IPS-18c (cell line): Measurements from ENCODE around the gene TCF20.
A peak's percentile ranks its signal among the peaks of the same experiment; 100 is the strongest.

Source experiments
- H3K4me3 ChIP-seq: 2 replicates; pipeline ENCODE4 v1.7.0; 2013; ENCODE audit warnings: low read depth, mild to moderate bottlenecking, low read length, moderate library complexity; ENCODE audit not compliant: insufficient read depth
- H3K9me3 ChIP-seq: one replicate; pipeline ENCODE4 v1.6.1; 2013; ENCODE audit warnings: mild to moderate bottlenecking, low read length, moderate library complexity; ENCODE audit not compliant: control insufficient read depth, insufficient read depth

The TCF20 gene

DNA sequence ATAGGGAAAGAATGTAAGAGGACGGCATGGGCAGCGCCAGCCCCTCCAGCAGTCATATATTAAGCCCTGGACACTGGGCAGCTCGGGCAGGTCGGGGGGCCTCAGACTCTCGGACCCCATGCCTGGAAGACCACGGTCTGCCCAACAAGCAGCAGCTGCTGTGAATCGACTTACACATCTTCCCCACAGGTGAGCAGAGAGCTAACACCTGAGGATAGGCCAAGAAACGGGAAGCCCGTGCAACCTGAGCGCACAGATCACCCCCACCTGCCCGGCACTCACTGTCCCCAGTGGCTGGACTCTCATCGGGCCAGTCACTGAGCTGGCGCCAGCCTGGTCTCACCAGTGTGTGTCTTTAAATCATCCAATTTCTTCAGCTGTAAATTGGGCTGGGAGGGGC is 4.7 kb upstream of the TCF20 start:
- no peak overlapping the region for H3K4me3 ChIP-seq
- H3K9me3 ChIP-seq, result no peaks in the 10 kb centered on the region

DNA sequence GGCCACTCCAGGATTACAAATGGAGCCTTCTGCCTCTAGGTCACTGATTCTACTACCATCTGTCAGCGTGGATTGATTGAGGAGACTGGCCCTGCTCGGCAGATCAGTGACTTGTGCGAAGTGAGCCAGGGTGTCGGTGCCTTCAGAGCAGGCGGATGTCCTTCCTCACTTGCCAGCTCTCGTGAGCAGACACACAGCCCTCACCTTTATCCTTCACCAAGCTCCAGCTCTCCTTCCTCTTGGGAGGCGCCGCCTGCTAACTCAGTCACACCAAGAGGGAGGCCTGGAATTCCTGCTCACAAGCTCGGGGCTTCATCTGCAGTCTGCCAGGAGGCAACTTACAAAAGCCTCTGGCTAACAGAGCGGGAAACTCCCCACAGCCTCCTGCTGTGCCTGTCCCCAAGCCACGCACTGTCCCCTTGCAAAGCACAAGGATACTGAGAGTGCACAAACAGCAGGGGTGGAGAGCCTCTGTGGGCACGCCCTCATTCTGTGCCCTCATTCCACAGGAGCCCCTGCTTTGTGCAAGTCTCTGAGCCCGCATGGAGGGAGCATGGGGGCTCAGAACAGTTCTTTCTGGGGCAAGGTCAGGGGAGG is 3.5 kb upstream of the TCF20 start:
- Histone ChIP-seq H3K4me3 (no peak overlapping the region; the same call in 1 of the 2 replicates), H3K9me3 (no peaks in the 10 kb centered on the region)

- H3K4me3 ChIP-seq, result no peak overlapping the region
- no peaks in the 10 kb centered on the region for H3K9me3 ChIP-seq
These were observed 2.1 kb upstream of the TCF20 start for GRCh38 chr22:42272431-42272999.

GRCh38 chr22:42271906-42272305 is 1.5 kb upstream of the TCF20 start:
- no peak overlapping the region for H3K4me3 ChIP-seq
- no peaks in the 10 kb centered on the region for H3K9me3 ChIP-seq

DNA sequence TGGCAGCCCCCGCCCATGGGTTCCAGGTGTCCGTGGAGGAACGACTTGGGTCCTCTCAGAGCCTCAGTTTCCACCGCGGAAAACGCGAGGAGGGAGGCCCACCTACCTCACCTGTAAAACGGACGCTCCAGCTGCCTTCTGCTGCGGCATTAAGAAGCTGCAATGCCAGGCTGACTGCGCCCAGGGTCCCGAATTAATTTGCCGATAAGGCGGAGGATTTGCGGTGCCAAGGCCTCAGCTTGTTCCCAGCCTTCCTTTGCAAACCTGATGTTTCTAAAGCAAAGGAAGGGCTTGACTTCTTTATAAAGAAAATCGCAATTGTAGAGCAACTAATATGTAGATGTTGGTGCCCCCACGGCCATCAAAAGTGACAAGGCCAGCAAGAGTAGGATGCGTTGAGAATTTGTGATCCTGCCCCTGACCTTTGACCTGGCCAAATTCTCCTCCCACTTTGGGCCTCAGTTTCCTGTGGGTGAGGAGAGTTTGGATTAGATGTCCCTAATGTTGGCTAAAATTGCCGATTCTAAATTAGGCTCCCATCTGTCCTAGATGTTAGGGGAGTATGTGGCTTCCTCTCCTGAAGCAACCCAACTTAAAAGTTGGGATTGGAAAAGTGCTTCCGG is 849 bp upstream of the TCF20 start:
- Histone ChIP-seq H3K9me3 (no peaks in the 10 kb centered on the region), H3K4me3 (peak overlapping the region; percentile 49; the same call in 1 of the 2 replicates)

GRCh38 chr22:42270176-42270509 is 310 bp downstream of the TCF20 start:
- H3K9me3 ChIP-seq, result no peaks in the 10 kb centered on the region
- H3K4me3 ChIP-seq, result peak overlapping the region; percentile 83

DNA sequence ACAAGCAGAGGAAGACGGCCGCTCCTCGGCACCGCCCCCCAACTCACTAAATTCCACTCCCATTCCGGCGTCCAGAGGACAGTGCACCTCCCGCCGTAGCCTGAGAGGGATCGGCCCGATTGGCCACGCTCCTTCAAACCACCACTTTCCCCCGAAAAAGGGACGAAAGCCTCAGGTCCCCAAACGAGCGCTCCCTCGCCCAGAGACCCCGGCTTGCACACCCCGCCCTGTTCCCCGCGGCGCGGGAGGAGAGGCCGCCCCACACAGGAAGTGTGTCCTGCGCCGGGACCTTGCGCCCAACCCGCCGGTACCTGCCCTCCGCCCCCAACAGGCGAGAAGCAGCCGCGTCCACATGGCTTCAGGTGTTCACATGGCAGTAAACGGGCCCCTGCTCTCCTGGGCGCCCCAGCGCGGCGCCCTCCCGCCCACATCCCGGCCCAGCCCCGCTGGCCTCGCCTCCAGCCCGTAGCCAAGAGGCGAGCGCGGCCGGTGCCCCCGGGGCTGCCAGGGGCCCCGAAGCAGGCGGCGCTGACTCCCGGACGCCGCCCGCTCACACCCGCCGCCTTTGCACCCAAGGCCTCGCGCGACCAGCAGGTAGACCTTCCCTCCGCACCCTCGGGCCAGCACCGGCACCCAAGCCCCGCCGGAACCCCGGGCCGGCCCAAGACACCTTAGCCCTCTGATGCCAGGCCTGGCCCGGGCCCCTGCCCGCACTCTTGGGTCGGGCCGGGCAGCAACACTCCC is 849 bp downstream of the TCF20 start:
- H3K4me3 ChIP-seq, result peak overlapping the region; percentile 83
- no peaks in the 10 kb centered on the region for H3K9me3 ChIP-seq

DNA sequence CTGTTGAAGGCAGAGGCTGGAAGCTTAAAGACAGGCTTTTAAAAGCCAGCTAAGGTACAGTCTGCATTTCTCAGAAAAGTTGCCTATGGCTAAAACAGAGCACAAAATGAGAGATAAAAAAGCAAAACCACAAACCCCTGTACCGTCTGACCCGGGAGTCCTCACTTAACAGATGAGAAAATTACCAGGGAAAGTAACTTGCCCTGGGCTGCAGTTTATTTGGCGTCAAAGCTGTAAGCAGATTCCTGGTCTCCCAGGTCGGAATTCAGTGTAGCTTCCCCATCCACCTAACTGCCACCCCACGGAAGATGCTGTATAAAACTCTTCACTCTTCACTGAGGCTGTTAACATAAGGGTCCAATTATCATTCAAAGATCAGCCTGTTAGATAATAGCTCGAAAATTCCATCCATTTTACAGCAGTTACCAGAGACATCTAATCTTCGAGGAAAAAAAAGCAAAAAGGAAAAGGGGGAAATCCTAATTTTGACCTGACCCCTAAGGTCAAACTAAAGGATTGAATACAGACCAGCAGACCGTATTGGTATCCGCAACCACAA is 1.5 kb downstream of the TCF20 start:
- peak overlapping the region; percentile 83 for H3K4me3 ChIP-seq
- H3K9me3 ChIP-seq, result no peaks in the 10 kb centered on the region

- no peaks in the 10 kb centered on the region for H3K9me3 ChIP-seq
- H3K4me3 ChIP-seq, result no peak overlapping the region
These were observed 5.1 kb downstream of the TCF20 start for GRCh38 chr22:42265321-42265720.

GRCh38 chr22:42263944-42264343 is 6.5 kb downstream of the TCF20 start:
- Histone ChIP-seq H3K4me3 (no peak overlapping the region), H3K9me3 (no peaks in the 10 kb centered on the region)

- H3K9me3 ChIP-seq, result no peaks in the 10 kb centered on the region
- H3K4me3 ChIP-seq, result no peak overlapping the region
These were observed 7.5 kb downstream of the TCF20 start for GRCh38 chr22:42262964-42263363.

DNA sequence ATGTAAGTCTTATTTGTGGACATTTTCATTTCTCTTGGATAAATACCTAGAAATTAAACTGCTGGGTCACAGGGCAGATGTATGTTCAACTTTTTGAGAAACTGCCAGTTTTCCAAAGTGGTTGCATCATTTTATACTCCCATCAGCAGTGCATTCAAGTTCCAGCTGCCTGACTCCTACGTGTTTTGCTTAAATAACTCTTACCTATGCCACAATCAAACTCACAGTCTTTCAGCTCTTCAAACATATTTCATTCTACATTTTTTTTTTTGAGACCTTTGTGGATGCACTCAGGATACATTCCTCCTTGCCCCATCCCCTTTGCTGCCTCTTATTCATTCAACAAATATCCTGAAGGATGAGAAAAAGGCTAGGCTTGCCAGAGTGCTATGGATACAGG is 9.2 kb downstream of the TCF20 start:
- Histone ChIP-seq H3K9me3 (no peaks in the 10 kb centered on the region), H3K4me3 (no peak overlapping the region)

- no peaks in the 10 kb centered on the region for H3K9me3 ChIP-seq
- no peak overlapping the region for H3K4me3 ChIP-seq
These were observed 12.3 kb downstream of the TCF20 start for GRCh38 chr22:42258126-42258525.

DNA sequence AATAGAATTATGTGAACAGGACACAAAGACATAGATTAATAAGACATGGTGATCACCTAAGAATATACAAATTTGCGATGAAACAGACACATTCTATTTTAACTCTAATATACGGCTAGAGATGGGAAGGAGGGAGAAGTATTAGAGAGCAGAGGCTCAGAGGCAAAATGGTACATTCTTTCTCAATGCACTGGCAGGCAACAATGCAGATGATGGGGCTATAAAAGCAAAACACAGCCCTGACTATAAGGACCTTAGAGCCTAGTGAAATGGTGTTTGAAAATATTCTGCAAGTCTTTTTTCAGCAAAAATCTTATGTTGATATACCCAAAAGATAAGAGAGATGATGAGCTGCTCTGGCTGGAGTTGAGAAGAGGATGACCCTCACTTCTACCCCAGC is 13.1 kb downstream of the TCF20 start:
- no peaks in the 10 kb centered on the region for H3K9me3 ChIP-seq
- no peak overlapping the region for H3K4me3 ChIP-seq

- H3K4me3 ChIP-seq, result no peak overlapping the region
- H3K9me3 ChIP-seq, result no peaks in the 10 kb centered on the region
These were observed 13.5 kb downstream of the TCF20 start for GRCh38 chr22:42256930-42257329.

- Histone ChIP-seq H3K9me3 (no peaks in the 10 kb centered on the region), H3K4me3 (no peak overlapping the region)
These were observed 14.2 kb downstream of the TCF20 start for GRCh38 chr22:42256220-42256619.

- H3K9me3 ChIP-seq, result no peaks in the 10 kb centered on the region
- no peak overlapping the region for H3K4me3 ChIP-seq
These were observed 20.6 kb downstream of the TCF20 start for GRCh38 chr22:42249831-42250230.

GRCh38 chr22:42248995-42249394 is 21.5 kb downstream of the TCF20 start:
- Histone ChIP-seq H3K4me3 (no peak overlapping the region), H3K9me3 (no peaks in the 10 kb centered on the region)
